Embryonic facial prominence (tissue), 1 donor: ENCODE data around the gene INPP5A.
"Not testable (repeated sequence)": the region's sequence is repeated elsewhere in the genome, so short reads cannot be mapped to it uniquely, and the experiment has no call there.

Experiments
- DNase-seq: peaks from one replicate; pipeline ENCODE4 v3.0.0-alpha.2; 2016; ENCODE audit errors: extremely low spot score

INPP5A gene

DNA sequence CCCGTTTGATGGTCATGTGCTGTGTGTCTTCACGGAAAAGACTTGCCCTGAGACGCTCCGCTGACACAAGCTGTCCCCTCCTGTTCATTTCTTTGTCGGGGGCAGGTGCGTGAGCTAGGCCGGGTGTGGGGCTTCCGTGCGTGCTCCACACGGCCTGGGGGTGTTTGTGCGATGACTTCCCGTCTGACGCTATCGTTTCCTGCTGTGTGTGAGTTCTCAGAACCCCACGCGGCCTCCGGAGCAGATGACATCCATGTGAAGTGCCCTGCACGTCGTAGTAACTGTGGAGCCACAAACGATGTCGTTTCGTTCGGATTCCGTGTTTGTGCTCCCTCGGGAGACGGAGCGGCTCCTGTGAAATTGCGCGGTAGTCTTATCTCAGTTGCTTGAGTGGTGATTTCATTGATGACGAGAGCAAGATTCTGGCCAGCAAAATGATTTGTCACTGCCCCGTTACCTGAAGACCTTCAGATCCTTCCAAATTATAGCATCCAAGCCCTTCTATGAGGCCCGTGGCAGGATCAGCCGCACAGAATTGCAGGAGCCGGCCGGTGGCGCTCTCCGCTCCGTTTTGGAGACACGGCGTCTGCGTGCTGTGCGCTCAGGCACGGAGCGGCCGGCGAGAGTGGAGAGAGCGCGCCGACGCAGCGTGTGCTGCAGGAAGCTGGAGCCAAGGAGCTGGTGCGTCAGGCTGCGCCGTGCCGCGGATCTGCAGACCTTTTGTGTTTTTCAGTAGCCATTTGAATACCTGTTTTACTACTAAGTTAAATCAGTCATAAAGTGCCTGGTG, 153.4 kb downstream of the INPP5A start:
- DNase-seq: no peak

DNA sequence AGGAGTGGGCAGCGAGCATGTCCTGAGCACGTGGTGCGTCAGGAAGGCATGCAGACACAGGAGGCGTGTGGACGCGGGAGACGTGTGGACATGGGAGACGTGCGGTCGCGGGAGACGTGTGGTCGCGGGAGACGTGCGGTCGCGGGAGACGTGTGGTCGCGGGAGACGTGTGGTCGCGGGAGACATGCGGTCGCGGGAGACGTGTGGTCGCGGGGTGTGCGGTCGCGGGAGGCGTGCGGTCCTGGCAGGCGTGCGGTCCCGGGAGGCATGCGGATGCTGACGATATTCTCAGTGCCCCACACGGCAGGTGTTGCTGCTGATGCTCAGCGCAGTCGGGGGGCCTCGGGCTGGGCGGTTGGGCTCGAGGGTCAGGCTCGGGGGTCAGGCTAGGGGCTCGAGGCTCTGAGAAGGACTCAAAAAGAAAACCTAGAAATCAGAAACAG, 154.1 kb downstream of the INPP5A start:
- no peak for DNase-seq

DNA sequence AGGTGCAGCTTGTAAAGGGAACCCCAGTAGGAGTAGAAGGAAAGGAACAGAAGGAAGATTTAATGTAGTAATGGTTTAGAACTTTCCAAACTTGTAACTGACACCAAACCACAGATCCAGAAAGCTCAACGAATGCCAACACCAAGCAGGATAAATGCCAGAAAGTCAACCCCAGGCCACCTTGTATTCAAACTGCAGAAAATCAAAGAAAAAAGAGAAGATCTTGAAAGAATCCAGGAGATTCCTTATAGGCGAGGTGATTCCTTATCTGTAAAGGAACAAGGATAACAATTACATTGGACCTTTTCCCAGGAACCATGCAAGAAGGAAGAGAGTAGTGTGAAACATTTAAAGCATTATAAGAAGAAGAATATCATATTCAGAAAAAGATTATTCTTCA, 154.7 kb downstream of the INPP5A start:
- DNase-seq: no peak

DNA sequence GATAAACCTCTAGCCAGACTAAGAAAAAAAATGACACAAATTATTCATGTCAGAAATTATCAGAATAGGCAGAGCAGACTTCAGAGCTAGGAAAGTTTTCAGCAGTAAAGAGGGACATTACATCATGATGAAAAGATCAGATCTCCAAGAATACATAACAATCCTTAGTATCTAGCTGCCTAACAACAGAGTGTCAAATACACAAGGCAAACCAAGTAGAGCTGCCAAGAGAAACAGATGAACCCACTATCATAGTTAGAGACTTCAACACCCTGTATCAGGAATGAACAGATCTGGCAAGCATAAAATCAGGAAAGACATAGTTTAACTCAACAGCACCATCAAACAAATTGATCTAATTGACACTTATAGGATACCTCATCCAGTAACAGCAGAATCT, 156.1 kb downstream of the INPP5A start:
- DNase-seq: no peak

DNA sequence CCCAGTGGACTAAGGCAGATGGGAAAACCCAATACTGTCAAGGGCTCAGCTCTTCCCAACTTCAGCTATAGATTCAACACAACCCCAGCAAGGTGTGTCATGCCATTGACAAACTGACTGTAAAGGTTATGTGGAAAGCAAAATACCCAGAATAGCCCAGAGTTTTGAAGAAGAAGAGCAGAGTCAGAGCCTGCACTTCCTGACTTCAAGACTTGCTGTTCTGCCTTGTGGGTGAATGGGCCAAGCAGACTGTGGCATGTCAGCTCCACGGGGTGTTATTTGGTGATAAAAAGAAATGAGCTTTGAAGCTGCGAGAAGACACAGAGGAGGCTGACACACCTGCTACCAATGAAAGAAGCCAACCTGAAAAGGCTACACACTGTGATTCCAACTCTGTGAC, 158.6 kb downstream of the INPP5A start:
- no peak for DNase-seq

DNA sequence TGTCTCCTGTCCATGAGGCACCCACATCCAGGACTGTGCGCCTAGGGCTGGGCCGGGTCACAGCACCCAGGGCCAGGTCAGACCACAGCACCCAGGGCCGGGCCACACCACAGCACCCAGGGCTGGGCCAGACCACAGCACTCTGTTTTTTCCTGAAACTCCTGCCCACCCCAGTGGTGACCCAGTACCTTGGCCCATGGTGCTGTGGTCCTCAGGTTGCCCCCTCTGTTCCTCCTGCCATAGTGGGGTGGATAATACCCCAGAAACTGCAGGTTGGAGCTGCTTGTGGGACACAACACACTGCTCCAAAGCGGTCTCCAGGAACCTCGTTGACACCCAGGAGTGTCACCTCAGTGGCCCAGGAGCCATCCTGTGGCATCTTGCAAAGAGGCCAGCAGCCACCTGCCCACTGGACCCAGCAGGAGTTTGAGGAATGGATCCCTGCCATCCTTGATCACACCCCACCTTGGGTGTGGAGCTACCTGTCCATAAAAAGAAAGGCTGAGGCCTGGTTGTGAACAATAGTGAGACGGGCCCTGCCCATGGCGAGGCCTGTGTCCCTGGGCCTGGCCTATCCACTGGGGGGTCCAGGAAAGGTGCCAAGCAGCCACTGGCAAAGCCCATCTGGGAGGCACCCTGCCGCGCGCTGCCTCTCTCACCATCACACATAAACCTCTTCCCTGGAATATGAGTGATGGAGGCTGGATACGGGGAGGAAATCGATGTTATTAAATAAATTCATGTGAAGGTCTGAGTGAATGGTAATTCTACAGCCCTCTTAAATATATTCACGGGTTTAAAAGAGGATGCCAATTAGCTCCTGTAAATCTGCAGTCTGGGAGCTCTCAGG, 159.4 kb downstream of the INPP5A start:
- DNase-seq: no peak

DNA sequence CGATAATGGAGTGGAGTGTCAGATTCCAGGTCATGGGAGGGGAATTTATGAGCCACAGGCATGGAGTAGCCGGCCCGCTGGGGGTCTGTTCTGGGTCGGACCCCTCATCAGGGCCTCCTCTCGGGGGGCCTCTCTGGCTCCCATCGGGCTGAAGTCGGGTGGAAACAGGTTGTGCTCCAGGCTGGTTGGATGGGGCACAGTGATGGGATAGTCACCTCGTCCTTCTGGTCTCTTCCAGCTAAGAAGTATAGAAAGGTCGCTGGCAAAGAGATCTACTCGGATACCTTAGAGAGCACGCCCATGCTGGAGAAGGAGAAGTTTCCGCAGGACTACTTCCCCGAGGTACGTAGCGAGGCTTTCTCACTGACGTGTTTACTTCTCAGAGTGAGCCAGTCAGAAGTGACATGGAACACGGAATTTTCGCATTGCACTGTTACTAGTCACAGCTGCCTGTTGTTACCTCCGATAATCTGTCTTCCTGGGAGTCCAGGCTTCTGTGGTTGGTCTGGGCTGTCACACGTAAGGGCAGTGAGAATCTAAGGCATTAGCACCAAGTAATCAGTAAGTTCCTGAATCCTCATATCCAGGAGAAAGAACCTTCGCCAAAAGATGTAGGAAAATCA, 160.1 kb downstream of the INPP5A start:
- DNase-seq: no peak

DNA sequence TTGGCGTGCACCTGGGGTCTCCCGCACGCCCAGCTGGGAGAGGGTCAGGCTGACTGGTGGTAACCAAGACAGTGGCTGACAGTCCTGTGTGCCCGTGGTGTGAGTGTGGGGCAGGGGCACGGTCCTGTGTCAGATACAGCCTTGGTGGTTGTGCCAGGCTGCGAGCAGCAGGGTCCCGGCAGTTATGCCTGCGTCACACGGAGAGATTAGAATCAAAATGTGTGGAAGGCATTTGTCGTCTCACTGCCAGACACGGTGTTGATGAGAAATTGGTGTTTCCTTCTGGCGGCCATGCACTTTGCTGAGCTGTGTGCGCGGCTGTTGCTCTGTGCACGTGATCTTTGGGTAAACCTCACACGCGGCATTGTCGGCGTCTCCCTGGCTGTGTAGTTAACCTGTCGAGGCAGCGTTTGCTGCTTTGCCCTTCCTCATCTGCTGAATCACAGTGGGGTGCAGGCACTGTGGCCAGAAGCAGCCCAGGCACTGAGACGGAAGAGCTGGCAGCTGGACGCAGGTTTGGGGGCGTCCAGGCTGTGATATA, 160.7 kb downstream of the INPP5A start:
- DNase-seq: no peak

DNA sequence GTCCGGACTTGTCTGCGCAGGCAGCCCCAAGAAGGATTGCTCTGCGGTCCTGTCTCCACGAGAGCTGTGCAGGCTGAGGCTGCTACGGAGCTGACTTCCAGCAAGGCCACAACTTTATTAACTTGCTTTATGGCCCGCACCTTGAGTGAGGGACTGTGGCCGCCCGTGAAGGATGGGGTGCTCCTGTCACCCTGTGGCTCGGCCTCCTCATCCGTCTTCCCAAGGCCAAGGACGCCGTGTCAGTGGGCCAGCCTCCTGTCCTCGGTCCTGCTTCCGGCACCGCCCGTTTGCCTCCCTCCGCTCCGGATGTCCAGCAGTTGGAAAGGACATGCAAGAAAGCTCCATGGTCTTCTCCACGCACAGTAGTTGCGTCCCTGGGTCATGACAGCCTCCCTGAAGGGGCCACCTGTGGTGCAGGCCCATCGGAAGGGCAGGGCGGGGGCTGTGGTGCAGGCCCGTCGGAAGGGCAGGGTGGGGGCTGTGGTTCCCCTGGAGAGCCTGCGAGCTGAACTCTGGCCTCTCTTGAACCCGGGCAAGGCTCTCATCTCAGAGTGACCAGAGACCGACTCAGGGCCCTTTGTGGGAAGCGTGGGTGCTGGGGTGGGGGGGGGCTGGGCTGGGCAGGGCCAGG, 161.3 kb downstream of the INPP5A start:
- no peak for DNase-seq

DNA sequence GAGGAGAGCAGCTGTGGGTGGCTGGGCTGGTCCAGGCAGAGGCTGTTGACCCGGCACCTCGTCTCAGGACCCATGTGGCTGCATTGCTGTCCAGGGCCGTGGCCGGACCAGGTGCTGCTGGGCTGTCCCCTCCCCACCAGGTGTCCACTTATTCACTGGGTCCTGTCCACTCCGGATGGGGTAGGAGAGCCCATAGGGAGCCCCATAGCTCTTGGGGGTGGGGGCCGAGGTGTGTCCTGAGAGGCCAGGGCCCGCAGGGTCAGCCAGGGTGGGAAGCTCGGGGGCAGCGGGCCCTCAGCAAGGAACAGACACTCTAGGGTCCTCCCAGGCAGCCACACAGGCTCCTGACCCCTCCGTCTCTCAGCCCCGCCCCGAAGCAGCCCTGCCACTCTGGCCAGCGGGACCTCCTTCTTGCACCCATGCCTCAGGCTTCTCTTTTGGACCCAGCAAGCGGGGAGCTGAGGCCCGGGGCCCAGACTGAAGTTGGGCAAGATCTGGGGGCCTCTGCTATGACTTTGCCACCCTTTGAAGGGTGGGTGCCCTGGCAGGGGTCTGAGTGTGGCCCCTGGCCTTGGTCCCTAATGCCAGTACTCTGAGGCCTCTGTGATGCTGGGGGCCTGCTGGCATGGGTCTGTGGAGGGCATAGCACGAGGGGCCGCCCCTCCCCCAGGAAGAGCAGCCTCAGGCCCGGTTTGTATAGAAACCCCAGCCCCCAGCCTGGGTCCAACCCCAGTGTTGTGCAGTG, 162.0 kb downstream of the INPP5A start:
- DNase-seq: no peak

DNA sequence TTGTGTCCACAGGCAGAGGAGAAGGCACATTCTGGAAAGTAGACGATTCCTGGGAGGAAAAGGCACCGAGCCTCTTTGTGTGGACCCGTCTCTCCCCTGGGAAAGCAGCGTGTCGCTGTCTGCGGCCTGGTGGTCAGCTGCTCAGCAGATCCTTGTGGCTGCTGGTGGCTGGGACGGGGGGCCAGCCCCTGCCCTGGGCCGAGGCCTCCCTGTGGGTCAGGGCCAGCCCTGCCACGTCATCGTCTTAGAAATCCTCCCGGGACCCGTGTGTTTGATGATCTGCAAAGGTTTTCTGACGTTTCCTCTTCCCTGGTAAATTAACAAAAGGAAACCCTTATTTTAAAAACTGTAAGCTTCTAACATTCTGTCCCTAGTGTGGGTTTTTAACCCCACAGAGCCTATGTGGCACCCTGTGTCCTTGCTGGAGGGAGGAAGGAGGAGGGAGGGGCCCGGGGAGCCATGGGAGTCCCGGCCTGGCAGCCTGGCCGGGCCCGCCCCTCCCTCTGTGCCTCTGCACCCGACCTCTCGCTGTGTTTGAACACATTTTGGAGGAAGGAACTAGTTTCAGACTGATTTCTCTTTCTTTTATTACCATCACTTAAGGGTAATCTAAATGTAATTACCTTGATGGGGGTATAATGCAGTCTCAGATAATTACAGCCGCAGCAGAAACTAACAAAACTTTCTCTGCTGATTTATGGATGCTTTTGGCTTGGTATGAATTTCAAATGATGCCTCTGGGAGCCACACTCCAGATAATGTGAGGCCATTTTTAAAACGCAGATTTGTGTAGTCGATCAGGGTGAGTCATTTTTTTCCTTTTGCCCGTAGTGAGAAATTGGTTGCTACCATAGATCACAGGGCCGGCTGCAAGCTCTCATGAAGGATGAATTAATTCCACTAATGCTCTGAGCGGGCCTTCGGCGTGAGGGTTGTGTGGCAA, 162.8 kb downstream of the INPP5A start:
- DNase-seq: no peak

DNA sequence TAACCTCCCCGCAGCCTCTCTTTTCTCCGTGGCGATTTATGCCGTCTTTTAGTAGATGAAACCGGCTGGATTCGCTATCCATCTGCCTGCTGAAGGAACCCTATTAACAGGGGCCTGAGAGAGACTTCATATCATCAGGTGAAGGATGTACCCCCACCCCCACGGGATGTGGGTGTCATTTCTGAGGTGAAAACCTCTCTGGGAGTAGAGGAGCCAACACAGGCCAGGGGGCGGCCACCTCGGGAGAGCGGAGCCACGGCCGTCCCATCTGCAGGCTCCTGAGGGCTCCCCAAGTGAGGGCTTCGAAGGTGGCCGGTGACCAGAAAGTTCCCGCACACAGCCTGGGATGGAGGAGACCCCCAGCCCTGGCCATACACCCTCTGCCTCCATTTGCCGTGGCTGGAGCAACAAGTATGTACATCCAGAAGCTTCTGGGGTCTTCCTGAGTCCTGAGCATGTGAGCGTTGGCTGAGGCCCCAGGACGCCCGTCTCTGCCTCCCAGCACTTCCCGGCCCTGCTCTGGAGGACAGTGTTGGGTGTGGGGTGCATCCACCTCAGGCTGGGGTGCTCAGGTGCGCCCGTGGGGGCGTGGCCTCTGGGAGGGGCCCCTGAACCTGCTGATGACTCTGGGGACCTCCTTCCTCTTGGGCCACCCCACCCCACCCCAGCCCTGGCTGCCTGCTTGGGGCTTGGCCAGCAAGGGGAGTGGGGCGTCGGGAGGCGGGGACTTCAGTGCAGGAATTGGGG, 163.7 kb downstream of the INPP5A start:
- no peak for DNase-seq

DNA sequence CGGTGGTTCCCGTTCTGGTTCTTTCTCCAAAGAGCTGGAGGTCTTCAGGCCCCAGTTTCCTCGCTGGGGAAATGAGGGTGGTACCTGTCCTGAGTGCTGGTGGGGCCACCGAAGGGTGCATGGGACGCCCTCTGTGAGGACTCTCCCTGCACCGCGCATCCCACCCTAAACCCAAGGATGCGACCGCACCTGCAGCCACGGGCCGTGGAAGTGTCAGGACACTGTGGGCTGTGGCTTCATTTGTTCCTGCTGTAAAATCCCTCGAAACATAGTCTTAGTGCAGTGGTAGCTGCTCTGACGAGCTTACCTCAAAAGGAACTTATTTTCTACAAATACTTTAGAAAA, 164.2 kb downstream of the INPP5A start:
- no peak for DNase-seq

DNA sequence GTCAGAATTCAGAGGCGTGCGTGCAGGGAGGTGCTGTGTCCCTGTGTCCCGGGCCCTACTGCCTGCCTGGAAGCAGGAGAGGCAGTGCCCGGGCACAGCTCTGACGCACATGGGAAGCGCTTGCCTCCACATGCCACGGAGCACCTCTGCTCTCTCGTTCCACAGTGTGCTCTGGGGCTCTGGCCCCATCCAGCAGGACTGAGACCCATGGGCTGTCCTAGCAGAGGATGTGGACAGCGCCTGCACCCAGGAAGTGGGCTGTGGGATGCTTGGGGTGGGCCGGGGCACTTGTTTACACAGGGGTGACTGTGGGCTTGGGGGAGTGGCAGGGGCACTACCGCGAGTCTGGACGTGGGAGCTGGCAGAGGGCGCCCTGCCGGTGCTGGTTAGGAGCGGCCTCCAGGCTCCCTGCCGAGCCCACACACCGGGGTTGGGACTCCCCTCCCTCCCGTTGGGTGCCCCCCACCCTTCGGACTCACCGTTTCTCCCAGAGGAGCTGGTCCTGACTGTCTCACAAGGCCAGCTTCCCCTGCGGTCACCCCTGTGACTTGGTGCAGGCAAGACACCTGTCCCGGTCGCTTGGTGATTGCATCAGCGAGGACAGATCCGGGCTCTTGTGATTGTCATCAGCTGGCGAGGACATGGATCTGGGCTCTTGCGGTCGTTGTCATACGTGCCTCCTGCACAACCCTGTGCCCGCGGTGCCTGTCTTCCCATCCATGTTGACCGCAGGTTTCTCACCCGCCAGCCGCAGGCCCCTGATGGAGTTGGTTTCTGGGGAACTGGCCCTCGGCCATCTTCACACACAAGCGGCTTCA, 165.2 kb downstream of the INPP5A start:
- no peak for DNase-seq

DNA sequence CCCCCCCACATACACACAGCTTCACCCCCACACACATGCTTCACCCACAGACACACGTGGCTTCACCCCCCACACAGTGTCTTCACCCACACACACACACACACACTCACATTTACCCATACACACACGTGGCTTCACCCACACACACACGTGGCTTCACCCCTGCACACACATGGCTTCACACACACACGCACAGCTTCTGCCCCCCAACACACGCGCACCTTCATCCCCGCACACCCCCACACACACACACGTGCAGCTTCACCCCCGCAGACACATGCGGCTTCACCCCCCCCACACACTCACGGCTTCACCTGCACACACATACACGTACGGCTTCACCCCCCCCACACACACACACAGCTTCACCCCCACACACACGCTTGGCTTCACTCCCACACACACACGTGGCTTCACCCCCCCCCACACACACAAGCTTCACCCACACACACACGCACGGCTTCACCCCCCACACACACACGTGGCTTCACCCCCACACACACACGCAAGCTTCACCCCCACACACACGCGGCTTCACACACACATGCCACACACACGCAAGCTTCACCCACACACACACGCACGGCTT, 165.9 kb downstream of the INPP5A start:
- DNase-seq: no peak

DNA sequence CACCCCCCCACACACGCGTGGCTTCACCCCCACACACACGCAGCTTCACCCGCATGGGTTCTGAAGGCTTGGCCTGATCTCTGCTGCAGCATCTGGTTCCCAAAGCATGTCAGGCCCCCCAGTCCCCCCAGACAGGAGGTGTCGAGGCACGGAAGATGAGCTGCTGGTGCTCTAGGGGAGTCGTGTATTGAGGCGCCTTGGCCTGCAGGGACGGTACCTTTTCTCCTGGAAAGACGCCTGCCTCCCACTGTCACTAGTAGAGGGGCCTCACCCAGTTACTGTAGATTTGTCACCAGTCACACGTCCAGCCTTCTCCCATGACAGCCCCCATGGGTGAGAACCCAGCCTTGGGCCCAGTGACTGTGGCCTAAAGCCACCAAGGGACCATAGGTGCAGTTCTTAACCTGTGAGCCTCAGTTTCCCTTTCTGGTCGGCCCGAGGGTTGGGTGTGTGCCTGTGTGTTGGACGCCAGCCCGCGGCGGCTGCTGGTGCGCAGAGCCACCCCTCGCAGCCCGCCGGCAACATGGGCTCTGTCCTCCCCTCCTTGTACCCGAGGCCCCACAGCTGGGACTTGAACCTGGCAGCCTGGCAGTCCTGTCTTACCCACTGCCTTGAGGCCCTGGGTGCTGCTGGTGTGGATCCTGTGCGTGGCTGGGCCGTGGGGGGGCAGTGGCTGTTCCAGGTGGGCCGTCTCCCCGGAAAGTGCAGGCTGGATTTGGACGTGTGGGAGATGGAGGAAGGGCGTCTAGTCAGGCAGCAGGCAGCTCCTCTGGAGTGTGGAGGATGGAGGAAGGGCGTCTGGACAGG, 166.6 kb downstream of the INPP5A start:
- DNase-seq: no peak

DNA sequence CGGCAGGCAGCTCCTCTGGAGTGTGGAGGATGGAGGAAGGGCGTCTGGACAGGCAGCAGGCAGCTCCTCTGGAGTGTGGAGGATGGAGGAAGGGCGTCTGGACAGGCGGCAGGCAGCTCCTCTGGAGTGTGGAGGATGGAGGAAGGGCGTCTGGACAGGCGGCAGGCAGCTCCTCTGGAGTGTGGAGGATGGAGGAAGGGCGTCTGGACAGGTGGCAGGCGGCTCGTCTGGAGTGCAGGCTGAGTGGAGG, 167.2 kb downstream of the INPP5A start:
- DNase-seq: not testable (repeated sequence)

DNA sequence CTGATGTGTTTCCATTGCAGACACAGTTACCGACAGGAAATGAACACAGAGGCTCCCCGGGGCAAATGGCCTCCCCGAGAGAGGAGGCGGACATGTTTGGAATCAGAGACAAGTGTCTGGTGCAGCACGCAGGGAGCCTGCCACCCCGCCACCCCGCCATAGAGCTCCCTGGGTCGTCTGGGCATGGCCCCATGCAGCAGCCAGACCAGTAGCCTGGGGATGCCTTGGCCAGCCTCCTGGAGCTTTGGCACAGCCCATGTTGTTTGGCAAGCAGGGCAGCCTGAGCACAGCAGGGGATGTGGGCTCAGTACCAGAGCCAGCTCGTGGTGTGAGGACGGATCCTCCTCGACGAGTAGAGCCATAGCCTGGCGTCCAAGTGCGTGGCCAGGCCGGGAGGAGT, 167.6 kb downstream of the INPP5A start:
- DNase-seq: no peak
